Prostate gland (tissue), 2 donors: Measurements from ENCODE around the gene MGAT4A.

Experiments
- POLR2A ChIP-seq: fragments of 450-650 bp; IDR thresholded peaks from one replicate; pipeline ENCODE4 v1.6.1; 2016; ENCODE audit warnings: antibody characterized with exemption, mild to moderate bottlenecking
- TF ChIP-seq, protein P1 (sequence below), 4 experiments: fragments of 200-600 bp in 2 of 4; fragments of 450-650 bp in 2 of 4; sonication (generic) in 2 of 4; IDR thresholded peaks; 1 replicate in 3 of 4; 2 replicates in 1 of 4; pipeline ENCODE4 v1.5.1; 2016 to 2019; ENCODE audit warnings: antibody characterized with exemption in 4 of 4, mild to moderate bottlenecking in 2 of 4, moderate library complexity in 2 of 4

DNA sequence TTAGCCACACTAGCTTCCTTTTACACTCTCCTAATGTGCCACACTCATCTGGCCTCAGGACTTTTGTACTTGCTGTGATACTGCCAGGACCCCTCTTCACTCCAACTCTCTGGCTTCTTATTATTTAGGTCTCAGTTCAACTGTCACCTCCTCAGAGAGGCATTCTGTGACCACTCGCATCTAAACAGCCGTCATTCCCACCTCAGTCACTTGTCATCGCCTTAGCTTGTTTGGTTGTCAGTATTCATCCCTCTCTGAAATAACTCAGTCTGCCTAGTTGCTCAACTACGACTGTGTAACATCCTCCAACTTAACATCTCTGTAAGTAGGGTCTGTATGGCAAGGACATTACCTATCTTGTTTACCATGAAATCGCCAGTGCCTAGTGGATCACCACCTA lies 27.2 kb downstream of the MGAT4A start:
- TF ChIP-seq, protein P1, sequence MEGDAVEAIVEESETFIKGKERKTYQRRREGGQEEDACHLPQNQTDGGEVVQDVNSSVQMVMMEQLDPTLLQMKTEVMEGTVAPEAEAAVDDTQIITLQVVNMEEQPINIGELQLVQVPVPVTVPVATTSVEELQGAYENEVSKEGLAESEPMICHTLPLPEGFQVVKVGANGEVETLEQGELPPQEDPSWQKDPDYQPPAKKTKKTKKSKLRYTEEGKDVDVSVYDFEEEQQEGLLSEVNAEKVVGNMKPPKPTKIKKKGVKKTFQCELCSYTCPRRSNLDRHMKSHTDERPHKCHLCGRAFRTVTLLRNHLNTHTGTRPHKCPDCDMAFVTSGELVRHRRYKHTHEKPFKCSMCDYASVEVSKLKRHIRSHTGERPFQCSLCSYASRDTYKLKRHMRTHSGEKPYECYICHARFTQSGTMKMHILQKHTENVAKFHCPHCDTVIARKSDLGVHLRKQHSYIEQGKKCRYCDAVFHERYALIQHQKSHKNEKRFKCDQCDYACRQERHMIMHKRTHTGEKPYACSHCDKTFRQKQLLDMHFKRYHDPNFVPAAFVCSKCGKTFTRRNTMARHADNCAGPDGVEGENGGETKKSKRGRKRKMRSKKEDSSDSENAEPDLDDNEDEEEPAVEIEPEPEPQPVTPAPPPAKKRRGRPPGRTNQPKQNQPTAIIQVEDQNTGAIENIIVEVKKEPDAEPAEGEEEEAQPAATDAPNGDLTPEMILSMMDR (IDR thresholded peaks at IDR 0.05): no peak
- no peak for TF ChIP-seq POLR2A
